Measurements from ENCODE around the gene CPAMD8. TPM values are rescaled to one million over a fixed set of nuclear protein-coding genes. Genes with fewer than 3 reads are reported as not detected.

The CPAMD8 gene
- total and polyA plus RNA-seq, 2 of the 8 experiments (the other 6 are each of a cell fraction or from before 2014, with no cell fraction given), result 6.1 to 9.2 TPM

GRCh38 chr19:16892436-16892835 lies 134.2 kb downstream of the CPAMD8 start (continued):
- TF ChIP-seq CTBP2 (IDR thresholded peaks at IDR 0.05; ENCODE audit: borderline replicate concordance, insufficient read depth, insufficient read length, low read length), result no peak

All from H1 (cell line).